HCT116 (cell line): ENCODE measurements around the gene WWOX. TPM values are rescaled to one million over a fixed set of nuclear protein-coding genes. Genes with fewer than 3 reads are reported as not detected.

Experiments
- ATAC-seq: fragments of 200-7000 bp; cut with Tn5 transposase; 2 replicates; pipeline ENCODE4 v1.9.1; 2020; ENCODE audit warnings: mild to moderate bottlenecking, moderate library complexity
- BruUV-seq: library from RNA; stranded (reverse); fragments of 400-500 nt; replicated peaks from 2 replicates; lab custom pipeline; 2021; lab: Mats Ljungman, UMichigan
- CTCF ChIA-PET: fragments of 300-600 bp; sonication (Branson Sonifier 250); formaldehyde crosslinking; loops from one replicate; lab custom pipeline; 2021; ENCODE audit warnings: antibody characterized with exemption; lab: Charles Lee
- POLR2A ChIA-PET: fragments of 300-600, 350-600 bp; sonication (Branson Sonifier 250); formaldehyde crosslinking; loops from one replicate; lab custom pipeline; 2021; ENCODE audit warnings: antibody characterized with exemption; lab: Charles Lee
- RAD21 ChIA-PET, 2 experiments: fragments of 300-600 bp; sonication (Branson Sonifier 250); formaldehyde crosslinking; loops; one replicate each; lab custom pipeline; 2023; ENCODE audit warnings: low total read pairs in 2 of 2; ENCODE audit not compliant: uncharacterized antibody in 2 of 2, unreplicated experiment in 2 of 2, low non-redundant PET in 1 of 2; lab: Charles Lee
- DNase-seq: peaks from one replicate; pipeline ENCODE4 v3.0.0-alpha.2; 2010; ENCODE audit warnings: low read depth, low spot score
- H2AFZ ChIP-seq: fragments of 200-600 bp; shearing (Covaris generic), sonication (generic); 2 replicates; pipeline ENCODE4 v1.6.1; 2017; ENCODE audit warnings: low read depth, mixed run types, mixed read lengths, antibody characterized with exemption, low read length; ENCODE audit not compliant: poor library complexity, severe bottlenecking
- H3K27ac ChIP-seq: 2 replicates; pipeline ENCODE4 v1.5.1; 2012; ENCODE audit warnings: low read depth, low read length
- H3K27me3 ChIP-seq: fragments of 200-600 bp; sonication (generic); 2 replicates; pipeline ENCODE4 v1.6.1; 2016; ENCODE audit warnings: mixed run types, low read length, mixed read lengths; ENCODE audit not compliant: insufficient read depth
- H3K36me3 ChIP-seq, 2 experiments: fragments of 200-500 bp in 1 of 2; fragments of 200-600 bp in 1 of 2; sonication (Bioruptor generic) in 1 of 2; sonication (generic) in 1 of 2; 2 replicates each; pipeline versions ENCODE4 v1.5.1 to v1.6.1; 2014 to 2016; ENCODE audit warnings: low read length in 2 of 2, inconsistent platforms in 1 of 2, mixed read lengths in 1 of 2, mixed run types in 1 of 2; ENCODE audit not compliant: insufficient read depth in 2 of 2, control insufficient read depth in 1 of 2
- H3K4me1 ChIP-seq, 2 experiments: fragments of 200-600 bp in 1 of 2; sonication (generic) in 1 of 2; 2 replicates each; pipeline versions ENCODE4 v1.5.1 to v1.6.1; 2012 to 2017; ENCODE audit warnings: low read length in 2 of 2, inconsistent platforms in 1 of 2, mild to moderate bottlenecking in 1 of 2, mixed read lengths in 1 of 2, mixed run types in 1 of 2, moderate library complexity in 1 of 2; ENCODE audit not compliant: insufficient read depth in 2 of 2, control insufficient read depth in 1 of 2
- H3K4me2 ChIP-seq: fragments of 200-600 bp; sonication (generic); 2 replicates; pipeline ENCODE4 v1.6.1; 2017; ENCODE audit warnings: mixed run types, low read length, mixed read lengths
- H3K4me3 ChIP-seq, 2 experiments: fragments of 200-600 bp in 1 of 2; sonication (generic) in 1 of 2; replicated peaks in 1 of 2; 2 replicates each; pipeline ENCODE4 v1.5.1; 2011 to 2016; ENCODE audit warnings: low read length in 2 of 2, control low read depth in 1 of 2, low read depth in 1 of 2, mild to moderate bottlenecking in 1 of 2, mixed read lengths in 1 of 2, mixed run types in 1 of 2
- H3K79me2 ChIP-seq: fragments of 200-600 bp; sonication (generic); 2 replicates; pipeline ENCODE4 v1.6.1; 2017; ENCODE audit warnings: mild to moderate bottlenecking, mixed run types, low read length, moderate library complexity, mixed read lengths; ENCODE audit not compliant: insufficient read depth
- H3K9ac ChIP-seq: fragments of 200-600 bp; sonication (generic); 2 replicates; pipeline ENCODE4 v1.6.1; 2016; ENCODE audit warnings: low read length, mixed read lengths
- H3K9me2 ChIP-seq: fragments of 200-600 bp; sonication (generic), shearing (Covaris generic); 2 replicates; pipeline ENCODE4 v1.6.1; 2017; ENCODE audit warnings: mixed run types, mild to moderate bottlenecking, moderate library complexity; ENCODE audit not compliant: insufficient read depth
- H3K9me3 ChIP-seq, 2 experiments: fragments of 200-500 bp in 1 of 2; fragments of 200-600 bp in 1 of 2; sonication (Bioruptor generic) in 1 of 2; sonication (generic) in 1 of 2; 2 replicates each; pipeline ENCODE4 v1.6.1; 2014 to 2017; ENCODE audit warnings: low read length in 2 of 2, mixed read lengths in 2 of 2, inconsistent platforms in 1 of 2, low read depth in 1 of 2, mild to moderate bottlenecking in 1 of 2, mixed run types in 1 of 2, moderate library complexity in 1 of 2; ENCODE audit not compliant: control insufficient read depth in 1 of 2, insufficient read depth in 1 of 2
- H4K20me1 ChIP-seq: fragments of 200-600 bp; sonication (generic), shearing (Covaris generic); 2 replicates; pipeline ENCODE4 v1.6.1; 2017; ENCODE audit warnings: mixed run types, mild to moderate bottlenecking, moderate library complexity; ENCODE audit not compliant: insufficient read depth
- CBX3 ChIP-seq: IDR thresholded peaks from 2 replicates; pipeline ENCODE4 v1.6.1; 2012; ENCODE audit warnings: low read depth
- EGR1 ChIP-seq: IDR thresholded peaks from 2 replicates; pipeline ENCODE4 v1.6.1; 2012; ENCODE audit warnings: low read depth
- EZH2phosphoT487 ChIP-seq: fragments of 200-600 bp; IDR thresholded peaks from 2 replicates; pipeline ENCODE4 v1.6.1; 2018; ENCODE audit warnings: antibody characterized with exemption, borderline replicate concordance
- FOSL1 ChIP-seq: IDR thresholded peaks from 2 replicates; pipeline ENCODE4 v1.6.1; 2012; ENCODE audit warnings: low read depth
- JUND ChIP-seq: IDR thresholded peaks from 2 replicates; pipeline ENCODE4 v1.6.1; 2012
- MAX ChIP-seq: IDR thresholded peaks from 2 replicates; pipeline ENCODE4 v1.6.1; 2012
- POLR2A ChIP-seq: IDR thresholded peaks from 2 replicates; pipeline ENCODE4 v1.7.0; 2011; ENCODE audit warnings: borderline replicate concordance; ENCODE audit not compliant: insufficient read depth, insufficient read length; ENCODE audit errors: extremely low read depth
- POLR2AphosphoS5 ChIP-seq: IDR thresholded peaks from 2 replicates; pipeline ENCODE4 v1.6.1; 2011; ENCODE audit warnings: mild to moderate bottlenecking, low read depth, low read length, moderate library complexity
- RAD21 ChIP-seq: IDR thresholded peaks from 2 replicates; pipeline ENCODE4 v1.6.1; 2012; ENCODE audit warnings: low read depth, mild to moderate bottlenecking
- SP1 ChIP-seq: IDR thresholded peaks from 2 replicates; pipeline ENCODE4 v1.6.1; 2012; ENCODE audit warnings: low read depth
- YY1 ChIP-seq: IDR thresholded peaks from 2 replicates; pipeline ENCODE4 v1.6.1; 2011; ENCODE audit warnings: low read length, low read depth, moderate library complexity, mild to moderate bottlenecking; ENCODE audit not compliant: insufficient replicate concordance; ENCODE audit errors: extremely low read depth
- ZBTB33 ChIP-seq: IDR thresholded peaks from 2 replicates; pipeline ENCODE4 v1.6.1; 2011; ENCODE audit warnings: mild to moderate bottlenecking, low read length, moderate library complexity; ENCODE audit not compliant: insufficient replicate concordance; ENCODE audit errors: extremely low read depth
- intact Hi-C: fragments of 100-400 bp; cut with micrococcal nuclease; formaldehyde crosslinking; loops from 2 replicates; pipeline ENCODE4 v1.10.0; 2022
- total RNA-seq: library from RNA; stranded (reverse); gene quantifications from one replicate; pipeline ENCODE4 v1.2.1, GENCODE V29; 2021; ENCODE audit not compliant: unreplicated experiment
- TF ChIP-seq, protein P1 (sequence below): IDR thresholded peaks from 2 replicates; pipeline ENCODE4 v1.6.1; 2012

The WWOX gene
- total RNA-seq, 1 experiment from 2014 or later, result 13.7 TPM

DNA sequence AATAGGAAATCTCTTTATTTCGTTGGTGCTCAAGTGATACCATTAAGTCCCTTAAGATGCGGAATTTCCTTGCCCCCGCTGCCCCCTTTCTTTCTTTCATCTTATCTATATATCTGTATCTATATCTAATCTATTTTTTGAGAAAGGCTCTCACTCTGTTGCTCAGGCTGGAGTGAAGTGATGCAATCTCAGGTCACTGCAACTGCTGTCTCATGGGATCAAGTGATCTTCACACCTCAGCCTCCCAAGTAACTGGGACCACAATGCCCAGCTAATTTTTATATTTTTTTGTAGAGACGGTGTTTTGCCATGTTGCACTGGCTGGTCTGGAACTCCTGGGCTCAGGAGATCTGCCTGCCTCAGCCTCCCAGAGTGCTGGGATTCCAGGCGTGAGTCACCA, 693.5 kb downstream of the WWOX start:
- Histone ChIP-seq H4K20me1 (no peaks in the 10 kb centered on the region), H3K4me3 (no peak overlapping the region), H3K36me3 (no peaks in the 10 kb centered on the region), H3K4me2 (no peak overlapping the region), H3K27ac (no peak overlapping the region), H2AFZ (no peak overlapping the region), H3K9me2 (no peaks in the 10 kb centered on the region), H3K9me3 (peaks cover 3% of the 10 kb centered on the region in 2 experiments; a peak in 2 of 4 replicates), H3K27me3 (no peaks in the 10 kb centered on the region), H3K9ac (no peak overlapping the region), H3K79me2 (no peaks in the 10 kb centered on the region), H3K4me1 (no peaks in the 10 kb centered on the region)
- DNase-seq (no peak), ATAC-seq (no peak)
- TF ChIP-seq RAD21, result no peak
- no peak for TF ChIP-seq EGR1
- no peak for TF ChIP-seq ZBTB33
- TF ChIP-seq, protein P1, sequence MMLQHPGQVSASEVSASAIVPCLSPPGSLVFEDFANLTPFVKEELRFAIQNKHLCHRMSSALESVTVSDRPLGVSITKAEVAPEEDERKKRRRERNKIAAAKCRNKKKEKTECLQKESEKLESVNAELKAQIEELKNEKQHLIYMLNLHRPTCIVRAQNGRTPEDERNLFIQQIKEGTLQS, result no peak
- no peak for TF ChIP-seq MAX
- no peak for TF ChIP-seq SP1
- ChIA-PET RAD21 (no interaction called here), CTCF (no interaction called here), POLR2A (no interaction called here)
- no TSS peak for BruUV-seq
- intact Hi-C loops, result no loop called here

DNA sequence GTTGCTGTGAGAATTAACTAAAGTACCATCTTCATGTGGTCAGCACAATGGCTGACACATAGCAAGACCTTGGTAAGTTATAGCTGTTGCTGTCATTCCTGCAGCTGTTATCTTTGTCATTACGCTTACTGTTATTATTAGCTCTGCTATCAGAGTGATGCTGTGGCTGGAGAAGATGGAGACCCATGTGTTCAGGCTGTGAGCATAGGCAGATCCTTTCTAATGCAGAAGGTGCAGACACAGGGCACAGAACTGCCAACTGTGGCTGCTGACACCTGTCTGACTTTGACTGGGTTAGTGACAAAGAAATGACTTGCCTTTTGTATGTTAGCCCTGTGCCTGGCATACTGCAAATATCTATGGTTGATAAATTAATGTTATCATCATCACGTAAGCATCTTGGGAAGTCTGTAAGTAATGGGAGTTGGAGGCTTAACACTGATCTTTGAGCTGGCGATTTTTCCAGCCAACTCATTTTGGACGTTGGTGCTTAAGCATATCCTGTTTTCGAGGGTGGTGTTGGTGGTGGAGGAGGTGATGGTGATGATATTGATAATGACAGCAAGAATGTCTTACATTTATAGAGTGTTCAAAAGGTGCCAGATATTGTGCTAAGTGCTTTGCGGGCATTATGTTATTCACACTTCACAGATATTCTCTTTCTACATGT, 695.3 kb downstream of the WWOX start:
- Histone ChIP-seq H3K4me3 (no peak overlapping the region), H3K9me2 (no peaks in the 10 kb centered on the region), H3K27ac (no peak overlapping the region), H3K36me3 (no peaks in the 10 kb centered on the region), H3K9me3 (peaks cover 0 to 3% of the 10 kb centered on the region in 2 experiments; a peak in 2 of 4 replicates), H2AFZ (no peak overlapping the region), H4K20me1 (no peaks in the 10 kb centered on the region), H3K79me2 (no peaks in the 10 kb centered on the region), H3K4me2 (no peak overlapping the region), H3K4me1 (no peaks in the 10 kb centered on the region), H3K27me3 (no peaks in the 10 kb centered on the region), H3K9ac (no peak overlapping the region)
- RAD21 ChIA-PET, result no interaction called here
- DNase-seq, result no peak
- ATAC-seq, result no peak
- intact Hi-C loops, result no loop called here
- BruUV-seq, result no TSS peak
- no peak for TF ChIP-seq JUND
- TF ChIP-seq FOSL1, result no peak
- TF ChIP-seq POLR2AphosphoS5, result no peak
- no peak for TF ChIP-seq YY1
- no peak for TF ChIP-seq EGR1
- no peak for TF ChIP-seq EZH2phosphoT487
- TF ChIP-seq, protein P1, result no peak
- no peak for TF ChIP-seq ZBTB33
- TF ChIP-seq POLR2A, result no peak
- no peak for TF ChIP-seq CBX3
- CTCF ChIA-PET, result no interaction called here
- POLR2A ChIA-PET, result no interaction called here
